OCI-LY3 (cell line): ENCODE measurements around the gene GTF2A1.

Source experiments
- CTCF ChIP-seq: fragments of 200-600, 300-600 bp; sonication (generic); IDR thresholded peaks from 2 replicates; pipeline ENCODE4 v1.5.1; 2014; ENCODE audit warnings: antibody characterized with exemption, low read length, low read depth
- EZH2phosphoT487 ChIP-seq: fragments of 200-600 bp; shearing (Covaris generic); IDR thresholded peaks from 2 replicates; pipeline ENCODE4 v1.6.1; 2018; ENCODE audit warnings: antibody characterized with exemption, mixed run types, low read depth

- no peak for TF ChIP-seq CTCF
- no peak for TF ChIP-seq EZH2phosphoT487
These were observed at the start of gene GTF2A1 for GRCh38 chr14:81220830-81221578.
